NCI-H1417 treated with DMSO at 0.1 percent for 48 hours (cell line): Measurements from ENCODE around the gene HOXA6.

Source experiments
- DNase-seq: peaks from one replicate; lab custom pipeline; 2025; lab: John Stamatoyannopoulos, UW

The HOXA6 gene

DNA sequence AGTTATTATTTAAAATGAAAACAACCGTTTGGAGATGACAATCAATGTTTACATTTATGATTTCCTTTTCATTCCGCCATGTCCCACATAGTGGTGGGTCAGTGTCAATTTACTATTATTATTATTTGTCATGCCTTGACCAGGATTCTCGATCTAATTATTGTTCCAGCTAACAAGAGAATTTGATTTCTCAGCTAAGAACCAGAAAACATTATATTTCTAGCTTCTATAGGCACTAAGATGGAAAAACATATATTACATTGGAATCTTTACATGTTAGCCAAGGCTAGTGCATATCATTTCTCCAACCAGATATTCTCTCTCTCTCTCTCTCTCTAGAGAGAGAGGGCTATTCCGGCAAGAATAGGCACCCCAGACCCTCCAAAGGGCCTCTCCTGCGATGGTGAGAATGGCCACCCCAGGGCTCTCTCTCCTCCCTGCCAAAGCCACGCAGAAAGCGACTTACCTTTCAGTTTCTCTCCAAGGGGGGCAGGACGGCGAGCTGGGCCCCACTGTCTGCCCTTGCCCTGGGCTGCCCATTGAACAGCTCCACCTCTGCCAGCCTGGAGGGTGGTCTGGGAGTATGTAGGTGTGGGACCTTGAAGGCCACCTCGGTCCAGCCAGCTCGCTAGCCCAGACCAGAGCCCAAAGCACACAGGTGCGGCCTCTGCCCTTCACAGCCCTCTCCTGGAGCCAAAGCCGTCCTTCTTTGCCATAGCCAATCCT lies 2.4 kb upstream of the HOXA6 start:
- no peak for DNase-seq

DNA sequence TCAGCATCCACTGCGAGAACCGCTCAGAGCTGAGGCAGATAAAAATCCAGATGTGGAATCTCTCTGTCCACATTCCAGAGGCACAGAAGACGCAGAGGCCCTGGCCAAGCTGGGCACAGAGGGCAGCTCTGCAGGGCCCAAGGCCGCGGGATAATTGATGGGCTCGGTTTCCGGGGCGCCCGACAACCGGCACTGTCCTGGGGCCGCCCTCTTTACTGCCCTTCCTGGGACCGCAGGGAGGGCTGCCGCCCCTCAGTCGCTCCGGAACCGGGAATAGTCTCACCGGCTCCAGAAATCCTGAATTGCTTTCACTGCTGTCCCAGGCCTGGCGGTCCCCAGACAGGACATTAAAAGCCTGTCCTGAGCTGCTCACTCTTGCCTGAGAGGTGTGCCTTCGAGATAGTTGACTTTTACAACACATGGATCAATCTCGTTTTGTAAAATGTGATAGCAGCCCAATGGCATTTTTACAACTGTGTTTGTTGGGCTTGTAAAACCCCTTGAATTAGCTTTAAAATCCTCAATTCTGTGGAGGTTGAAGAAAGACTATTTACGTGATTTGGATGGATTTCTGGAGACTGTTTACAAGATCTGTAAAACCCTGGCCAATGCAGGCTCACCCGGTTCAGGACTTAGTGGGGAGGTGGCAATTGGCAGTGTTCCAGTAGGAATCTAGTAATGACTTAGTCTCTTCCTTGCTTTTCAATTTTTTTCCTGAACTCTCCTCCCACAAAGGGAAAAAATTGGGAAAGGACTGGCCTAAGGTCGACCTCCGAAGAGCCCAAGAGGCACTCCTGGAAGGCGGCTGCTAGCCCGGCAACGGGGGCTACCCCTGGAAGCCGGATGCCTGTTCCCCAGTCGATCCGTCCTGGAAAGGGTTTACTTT lies 1.4 kb upstream of the HOXA6 start:
- DNase-seq = no peak

DNA sequence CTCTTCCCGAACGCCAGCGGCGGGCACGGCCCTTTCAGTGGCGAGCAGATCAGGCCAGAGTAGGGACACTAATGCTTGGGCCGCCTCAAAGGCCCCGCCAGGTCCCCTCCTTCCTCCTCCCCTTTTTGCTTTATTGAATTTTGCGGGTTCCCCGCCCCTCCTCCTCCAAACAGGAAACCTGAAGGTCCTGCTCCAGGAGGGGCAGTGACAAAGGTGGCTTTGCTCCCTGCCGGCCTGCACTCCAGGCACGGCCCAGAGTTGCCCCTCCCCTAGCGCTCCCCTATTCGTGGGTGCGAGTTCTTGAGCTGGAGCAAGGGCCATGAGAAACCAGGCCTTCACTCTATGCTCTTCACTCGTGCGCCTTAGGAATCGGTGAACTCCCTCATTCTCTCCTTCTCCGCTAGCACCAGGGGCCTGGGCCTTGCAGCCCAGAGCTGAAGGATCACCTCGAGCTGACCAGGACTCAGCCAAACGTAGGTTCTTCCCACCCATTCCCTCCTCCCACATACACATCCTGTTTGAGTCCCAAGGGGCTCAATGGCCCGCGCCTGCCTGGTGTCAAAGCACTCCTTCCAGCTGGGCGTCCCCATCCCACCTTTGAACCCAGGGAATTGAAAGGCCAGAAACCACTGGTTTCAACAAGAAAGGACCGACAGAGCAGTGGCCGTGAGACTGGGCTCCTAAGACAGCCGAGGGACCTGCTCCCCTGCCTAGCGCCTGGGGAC lies 619 bp upstream of the HOXA6 start:
- no peak for DNase-seq

DNA sequence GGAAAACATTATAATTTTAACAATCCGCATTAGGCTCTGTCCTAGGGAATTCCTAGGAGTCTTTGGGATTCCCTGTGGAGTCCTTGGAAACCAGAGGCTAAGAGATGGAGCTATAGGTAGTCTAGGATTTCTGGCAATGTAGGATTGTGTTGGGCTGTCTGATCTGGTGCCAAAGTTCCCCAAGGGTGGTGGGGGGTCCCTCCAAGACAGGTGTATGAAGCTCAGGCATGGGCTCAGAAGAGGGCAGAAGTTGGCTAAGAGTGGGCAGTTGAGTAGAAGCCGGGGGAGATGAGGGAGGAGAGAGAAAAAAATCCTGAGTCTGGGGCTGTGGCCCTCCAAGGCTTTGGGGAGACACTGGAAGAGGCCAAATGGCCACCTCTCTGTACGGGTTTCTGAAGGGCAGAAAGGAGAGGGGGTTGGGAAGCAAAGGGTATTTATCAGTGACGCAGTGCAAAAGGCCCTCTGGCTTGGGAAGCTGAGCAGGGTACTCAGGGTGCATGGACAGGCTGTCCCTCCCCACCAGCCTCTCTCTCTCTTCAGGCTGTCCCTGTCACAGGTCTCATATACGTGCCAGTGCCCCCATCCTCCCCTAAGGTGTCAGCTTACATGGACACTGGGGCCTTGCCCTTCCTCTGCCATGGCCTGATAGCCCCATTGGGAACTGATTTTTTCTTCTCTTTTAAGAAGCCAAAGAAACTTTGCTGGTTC lies 929 bp downstream of the HOXA6 start:
- DNase-seq = no peak

DNA sequence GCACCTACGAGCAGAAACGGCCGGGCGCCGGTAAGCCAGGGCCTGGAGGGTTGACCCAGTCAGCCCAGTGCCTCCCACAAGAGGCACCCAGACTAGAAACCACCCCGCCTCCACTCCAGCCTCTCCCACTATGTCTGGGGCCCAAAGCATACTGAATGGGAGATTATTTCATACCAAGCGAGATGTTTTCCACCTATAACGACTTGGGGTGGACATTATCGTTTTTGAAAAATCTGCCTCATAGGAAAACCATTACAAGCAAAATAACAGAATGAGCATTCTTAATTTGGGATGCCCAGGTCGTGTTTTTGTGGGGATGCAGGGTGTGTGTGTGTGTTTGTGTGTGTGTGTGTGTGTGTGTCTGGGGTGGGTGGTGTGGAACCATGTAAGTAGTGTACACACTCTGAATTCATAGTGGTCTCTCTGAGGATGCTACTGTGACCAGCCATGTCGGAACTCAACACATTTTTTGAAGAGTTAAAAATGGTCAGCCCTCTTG lies 1.6 kb downstream of the HOXA6 start:
- DNase-seq = no peak

DNA sequence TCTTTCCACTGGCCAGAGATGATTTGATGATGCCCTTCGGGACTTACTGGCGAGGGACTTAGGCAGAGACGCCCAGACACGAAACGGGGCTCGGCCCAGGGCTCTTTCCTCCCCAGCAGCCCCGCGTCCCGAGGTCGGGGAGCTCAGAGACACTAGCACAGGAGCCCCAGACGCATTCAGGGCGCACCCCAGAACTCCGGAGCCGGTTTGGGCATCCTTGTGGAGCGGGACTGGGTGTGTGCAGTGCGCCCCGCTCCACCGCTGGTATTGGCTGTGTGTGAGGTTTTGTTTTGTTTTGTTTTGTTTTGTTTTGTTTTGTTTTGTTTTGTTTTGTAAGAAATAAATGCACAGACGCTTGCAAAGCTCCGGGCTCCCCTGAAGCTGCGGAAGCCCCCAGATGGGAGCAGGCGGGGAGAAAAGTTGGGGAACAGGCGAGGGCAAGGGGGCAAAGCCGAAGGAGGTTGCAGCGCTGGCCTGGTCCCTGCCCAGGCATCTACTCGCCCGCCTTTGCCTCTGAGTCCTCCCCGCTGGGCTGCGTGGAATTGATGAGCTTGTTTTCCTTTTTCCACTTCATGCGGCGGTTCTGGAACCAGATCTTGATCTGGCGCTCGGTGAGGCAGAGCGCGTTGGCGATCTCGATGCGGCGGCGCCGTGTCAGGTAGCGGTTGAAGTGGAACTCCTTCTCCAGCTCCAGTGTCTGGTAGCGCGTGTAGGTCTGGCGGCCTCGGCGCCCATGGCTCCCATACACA lies 2.2 kb downstream of the HOXA6 start:
- DNase-seq = no peak

DNA sequence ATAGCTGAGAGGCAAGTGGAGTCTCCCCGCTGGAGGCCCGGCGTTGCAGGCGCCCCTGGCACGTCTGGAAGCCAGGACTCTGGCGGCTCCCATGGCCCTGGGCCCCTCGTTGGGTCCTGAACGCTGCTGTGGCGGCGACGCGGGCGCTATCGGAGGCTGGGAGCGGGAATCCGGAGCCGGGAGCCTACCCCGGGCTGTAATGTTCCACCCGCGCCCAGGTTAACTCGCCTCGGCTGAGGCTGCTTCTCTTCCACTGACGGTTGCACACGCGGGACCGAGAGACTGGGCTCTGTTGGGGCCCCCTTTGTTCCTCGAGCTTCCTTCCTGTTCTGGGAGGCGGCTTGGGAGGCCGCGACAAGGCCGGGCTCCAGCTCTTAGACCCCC lies 2.8 kb downstream of the HOXA6 start:
- DNase-seq = no peak

DNA sequence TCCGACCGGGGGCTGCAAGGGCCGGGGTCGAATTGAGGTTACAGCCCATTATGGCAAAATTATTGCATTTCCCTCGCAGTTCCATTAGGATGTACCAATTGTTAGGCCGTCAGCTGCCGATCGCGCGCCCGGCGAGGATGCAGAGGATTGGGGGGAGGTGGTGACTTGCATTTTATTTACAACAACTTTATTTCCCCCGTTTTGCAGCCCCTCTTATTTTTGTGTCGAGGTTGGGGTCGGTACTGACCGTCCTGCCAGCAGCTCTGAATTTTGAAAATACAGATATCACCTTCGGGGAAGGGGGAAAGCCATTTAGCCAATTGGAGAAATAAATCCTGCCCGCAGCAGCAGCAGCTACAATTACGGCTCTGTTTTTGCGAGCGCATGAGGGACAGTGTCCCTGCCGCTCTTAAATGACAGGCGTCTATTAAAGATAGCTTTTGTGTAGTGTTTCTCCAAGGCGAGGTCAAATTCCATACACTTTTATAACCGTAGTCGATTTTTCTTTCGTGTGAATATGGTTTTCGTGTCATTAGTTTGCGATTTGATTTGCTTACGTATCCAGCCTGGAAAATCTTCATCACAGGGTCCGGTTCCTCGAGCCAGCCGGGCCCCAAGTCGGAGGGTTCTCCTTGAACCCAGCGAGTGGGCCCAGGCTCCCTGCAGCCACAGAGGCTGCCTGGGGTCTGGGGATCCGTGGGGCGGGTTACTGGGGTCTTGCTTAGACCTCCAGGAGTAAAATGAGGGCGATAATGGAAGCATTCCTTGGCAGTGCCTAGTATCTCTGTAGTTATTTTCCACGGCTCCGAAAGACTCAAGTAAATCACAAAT lies 3.4 kb downstream of the HOXA6 start:
- DNase-seq = no peak

DNA sequence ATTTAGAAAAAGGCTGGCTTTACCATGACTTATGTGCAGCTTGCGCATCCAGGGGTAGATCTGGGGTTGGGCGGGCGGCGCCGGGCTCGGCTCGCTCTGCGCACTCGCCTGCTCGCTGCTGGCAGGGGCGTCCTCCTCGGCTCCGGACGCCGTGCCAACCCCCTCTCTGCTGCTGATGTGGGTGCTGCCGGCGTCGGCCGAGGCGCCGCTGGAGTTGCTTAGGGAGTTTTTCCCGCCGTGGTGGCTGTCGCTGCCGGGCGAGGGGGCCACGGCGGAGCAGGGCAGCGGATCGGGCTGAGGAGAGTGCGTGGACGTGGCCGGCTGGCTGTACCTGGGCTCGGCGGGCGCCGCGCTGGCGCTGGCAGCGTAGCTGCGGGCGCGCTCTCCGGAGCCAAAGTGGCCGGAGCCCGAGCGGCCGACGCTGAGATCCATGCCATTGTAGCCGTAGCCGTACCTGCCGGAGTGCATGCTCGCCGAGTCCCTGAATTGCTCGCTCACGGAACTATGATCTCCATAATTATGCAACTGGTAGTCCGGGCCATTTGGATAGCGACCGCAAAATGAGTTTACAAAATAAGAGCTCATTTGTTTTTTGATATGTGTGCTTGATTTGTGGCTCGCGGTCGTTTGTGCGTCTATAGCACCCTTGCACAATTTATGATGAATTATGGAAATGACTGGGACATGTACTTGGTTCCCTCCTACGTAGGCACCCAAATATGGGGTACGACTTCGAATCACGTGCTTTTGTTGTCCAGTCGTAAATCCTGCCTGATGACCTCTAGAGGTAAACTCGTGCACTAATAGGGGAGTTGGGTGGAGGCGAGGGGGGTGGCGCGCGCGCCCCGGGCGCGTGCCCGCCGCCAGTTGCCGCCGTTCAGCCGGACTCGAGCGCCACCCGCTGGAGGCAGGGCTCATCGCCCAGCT lies 4.3 kb downstream of the HOXA6 start, which contains the start of gene HOXA5:
HOXA5 (minus strand) TSS at position 659 of the 927 bp plus-strand sequence; CDS start at position 585, 74 bp downstream.
- DNase-seq = peak; percentile 62

DNA sequence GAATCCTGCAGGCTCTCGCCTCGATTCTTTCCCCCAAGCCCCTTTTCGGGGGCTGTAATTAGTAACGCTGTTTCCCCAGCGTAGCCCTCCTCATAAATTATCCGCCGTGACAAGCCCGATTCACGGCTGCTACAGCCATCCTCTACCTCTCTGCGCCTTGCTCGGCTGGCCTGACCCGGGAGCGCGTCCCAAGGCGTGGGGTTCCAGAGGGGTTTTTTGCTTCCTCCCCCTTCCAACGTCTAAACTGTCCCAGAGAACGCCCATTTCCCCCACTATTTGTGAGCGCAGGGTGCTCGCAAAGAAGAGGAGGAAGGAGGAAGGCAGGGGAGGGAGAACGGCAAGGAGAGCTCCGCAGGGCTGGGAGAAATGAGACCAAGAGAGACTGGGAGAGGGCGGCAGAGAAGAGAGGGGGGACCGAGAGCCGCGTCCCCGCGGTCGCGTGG lies 5.0 kb downstream of the HOXA6 start:
- DNase-seq = no peak

DNA sequence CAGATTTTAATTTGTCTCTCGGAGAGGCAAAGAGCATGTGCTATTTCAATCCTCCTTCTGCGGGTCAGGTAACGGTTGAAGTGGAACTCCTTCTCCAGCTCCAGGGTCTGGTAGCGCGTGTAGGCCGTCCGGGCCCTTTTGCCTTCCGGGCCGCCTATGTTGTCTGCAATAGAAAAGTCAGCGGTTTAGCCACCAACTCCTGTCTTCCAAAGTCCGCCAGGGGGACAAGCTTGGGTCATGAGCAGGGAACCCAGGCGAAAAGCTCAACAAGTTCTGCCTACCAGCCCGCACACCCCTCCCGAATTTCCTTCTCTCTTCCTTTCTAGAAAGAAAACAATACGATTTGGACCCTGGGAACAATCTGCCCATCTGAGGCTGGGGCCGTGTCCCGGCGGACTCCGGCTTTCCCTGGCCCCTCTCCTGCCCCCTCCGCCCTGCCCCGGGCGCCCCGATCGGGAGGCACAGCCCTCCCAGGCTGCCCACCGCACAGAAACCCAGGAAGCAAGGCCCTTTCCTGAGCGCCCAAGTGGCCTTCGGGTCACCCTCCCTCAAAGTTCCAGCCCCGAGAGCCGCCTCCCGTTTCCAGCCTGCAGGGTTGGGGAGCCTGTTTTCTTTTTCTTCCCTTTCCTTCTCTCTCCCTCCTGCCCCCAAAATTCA lies 5.5 kb downstream of the HOXA6 start:
- no peak for DNase-seq

DNA sequence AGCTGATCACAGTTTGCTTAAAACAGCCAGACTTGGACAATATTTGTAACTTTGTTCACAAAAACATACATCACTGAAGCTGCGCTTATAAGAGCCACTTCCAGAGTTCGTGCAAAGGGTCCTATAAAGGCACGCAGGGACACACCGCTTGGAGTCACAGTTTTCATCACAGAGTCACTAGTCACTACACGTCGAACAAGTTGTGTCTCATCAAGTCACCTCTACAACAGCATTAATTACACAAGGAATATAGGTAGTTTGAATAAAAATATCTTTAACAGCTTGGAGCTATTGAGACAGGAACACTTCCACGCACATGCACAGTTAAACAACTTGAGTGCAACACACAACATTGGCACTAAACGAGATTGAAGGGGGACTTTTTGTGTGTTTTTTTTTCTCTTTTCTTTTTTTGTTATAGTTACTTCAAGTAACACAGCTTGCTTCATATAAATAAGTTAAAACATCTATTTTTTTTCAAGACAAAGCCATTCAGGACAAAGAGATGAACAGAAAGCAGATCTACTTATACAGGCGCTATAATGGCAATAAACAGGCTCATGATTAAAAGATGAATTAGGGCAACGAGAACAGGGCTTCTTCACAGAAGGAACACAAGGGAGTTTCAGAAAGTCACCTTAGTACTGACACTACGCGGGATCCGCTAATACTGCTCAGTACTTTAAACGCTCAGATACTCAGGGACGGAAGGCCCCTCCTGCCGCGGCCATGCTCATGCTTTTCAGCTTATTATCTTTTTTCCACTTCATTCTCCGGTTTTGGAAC lies 6.2 kb downstream of the HOXA6 start:
- DNase-seq = no peak

DNA sequence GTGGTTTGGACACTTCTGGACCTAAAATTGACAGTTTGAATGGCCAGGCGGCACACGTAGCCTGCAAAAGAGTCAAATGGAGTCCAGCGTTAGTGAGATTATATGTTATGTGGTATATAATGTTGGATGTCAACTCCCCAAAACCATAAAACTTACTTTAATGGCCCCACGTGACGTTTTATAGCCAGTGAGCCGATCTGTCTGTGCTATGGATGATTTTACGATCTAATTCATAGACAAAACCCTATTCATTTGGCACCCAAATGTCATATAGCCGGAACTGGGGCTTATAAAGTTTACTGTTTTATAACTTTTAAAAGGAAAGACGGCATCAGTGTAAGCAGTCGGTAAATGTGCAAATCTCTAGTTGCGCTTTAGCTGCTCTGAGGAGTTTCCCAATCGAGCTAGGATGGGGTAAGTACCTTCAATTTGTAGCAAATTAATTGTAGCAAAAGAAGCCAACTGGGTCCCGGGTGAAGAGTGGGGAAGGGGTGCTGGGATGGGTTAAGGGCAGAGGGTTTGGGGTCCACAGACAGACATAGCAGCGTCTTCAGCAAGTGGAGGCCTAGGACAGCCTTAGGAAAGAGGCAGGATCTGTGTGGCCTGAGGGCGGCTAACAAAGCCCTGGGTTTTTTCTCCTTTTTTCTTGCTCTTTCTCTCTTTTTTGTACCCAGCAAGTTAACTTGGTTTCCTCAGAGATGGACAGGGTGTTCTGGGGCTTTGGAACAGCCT lies 7.3 kb downstream of the HOXA6 start:
- DNase-seq = no peak

DNA sequence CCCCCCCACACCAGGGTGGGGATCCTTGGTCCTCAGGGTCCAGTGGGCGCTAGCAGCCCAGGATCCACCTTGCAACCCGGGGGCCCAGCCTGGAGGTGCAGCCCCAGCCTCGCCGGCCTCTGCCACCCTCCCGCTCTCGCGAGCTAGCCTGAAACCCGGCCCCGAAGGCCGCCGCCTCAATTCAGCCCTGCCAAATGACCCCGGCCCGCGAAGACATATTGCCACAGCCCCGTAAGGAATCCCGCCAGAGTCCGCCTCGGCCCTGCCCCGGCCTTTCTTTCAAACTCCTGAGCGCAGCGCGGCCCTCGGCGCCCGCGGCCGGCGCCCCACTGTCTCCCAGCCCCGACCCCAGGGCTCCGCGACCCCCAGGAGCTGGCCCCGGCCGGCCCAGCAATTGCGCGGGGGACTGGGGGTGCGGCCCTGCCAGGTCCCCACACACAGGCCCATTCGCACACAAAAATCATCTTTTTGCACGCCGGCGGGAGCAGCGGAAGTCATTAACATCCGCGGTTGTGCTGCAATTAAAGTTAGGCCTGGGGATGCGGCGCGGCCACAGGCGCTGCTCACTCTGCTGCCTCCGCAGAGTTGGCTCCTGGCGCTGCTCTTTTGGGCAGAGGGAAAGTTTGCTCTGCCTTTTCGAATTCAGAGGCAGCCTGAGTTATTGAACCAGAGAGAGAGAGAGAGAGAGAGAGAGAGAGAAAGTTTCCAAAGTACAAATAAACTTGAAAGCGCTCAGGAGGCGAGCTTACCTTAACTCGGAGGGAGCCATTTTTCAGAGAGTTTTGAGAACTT lies 8.0 kb downstream of the HOXA6 start:
- DNase-seq = no peak

DNA sequence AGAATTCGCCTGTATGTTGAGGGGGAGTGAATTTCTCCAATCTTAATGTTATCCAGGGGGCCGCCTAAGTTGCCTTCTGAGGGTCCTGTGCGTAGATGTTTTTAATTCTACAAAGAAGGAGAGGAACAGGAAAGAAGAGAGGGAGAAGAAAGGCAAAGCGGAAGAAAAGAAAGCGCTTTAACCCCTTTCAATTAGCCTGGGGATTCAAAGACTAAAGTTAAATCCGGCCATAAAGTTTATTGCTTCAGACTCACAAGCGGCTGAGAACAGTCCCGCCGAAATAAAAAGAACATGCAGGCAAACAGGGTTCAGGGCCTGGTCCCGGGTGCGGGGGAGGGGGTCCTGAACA lies 8.6 kb downstream of the HOXA6 start:
- DNase-seq = no peak

DNA sequence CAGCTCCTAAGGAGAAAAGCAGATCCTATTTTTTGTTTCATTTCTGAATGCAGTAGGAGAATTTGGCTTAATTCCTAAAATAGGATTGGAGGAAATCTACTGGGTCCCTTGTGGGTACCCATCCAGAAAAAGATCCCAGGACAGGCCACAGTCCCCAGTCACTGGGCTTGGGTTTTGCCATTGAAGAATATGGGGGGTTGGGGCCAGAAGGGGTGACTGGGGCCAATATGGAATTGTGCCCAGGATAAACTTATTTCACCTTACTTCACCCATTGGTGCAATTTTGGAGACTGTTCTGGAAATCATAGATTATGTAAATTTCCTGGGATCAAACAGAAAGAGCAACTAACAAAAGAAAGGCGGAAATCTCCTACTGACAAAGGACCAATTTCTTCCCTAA lies 9.1 kb downstream of the HOXA6 start:
- DNase-seq = no peak
